Cardiac muscle cell (in vitro differentiated cells and primary cell): ENCODE measurements around the gene DGKG. TPM values are rescaled to one million over a fixed set of nuclear protein-coding genes. Genes with fewer than 3 reads are reported as not detected.

Source experiments
- DNase-seq, 2 donors: peaks; one replicate each; pipeline versions ENCODE4 v3.0.0 to v3.0.0-alpha.2; 2010 to 2017; ENCODE audit warnings: low read depth in 1 of 2, low spot score in 1 of 2
- H3K27ac ChIP-seq: fragments of 200-600 bp; sonication (generic); 2 replicates; pipeline ENCODE4 v1.5.1; 2016
- H3K27me3 ChIP-seq: fragments of 200-600 bp; sonication (generic); 2 replicates; pipeline ENCODE4 v1.6.0; 2016; ENCODE audit warnings: control low read depth
- H3K36me3 ChIP-seq: fragments of 200-600 bp; sonication (generic); 2 replicates; pipeline ENCODE4 v1.5.1; 2016; ENCODE audit warnings: control low read depth
- H3K4me1 ChIP-seq: fragments of 200-600 bp; sonication (generic); 2 replicates; pipeline ENCODE4 v1.8.1; 2017; ENCODE audit warnings: low read depth, mild to moderate bottlenecking, mixed run types
- H3K4me3 ChIP-seq: fragments of 200-600 bp; sonication (generic); 2 replicates; pipeline ENCODE4 v1.5.1; 2016; ENCODE audit warnings: mild to moderate bottlenecking
- H3K9me3 ChIP-seq: fragments of 200-600 bp; sonication (generic); 2 replicates; pipeline ENCODE4 v1.5.1; 2017; ENCODE audit warnings: low read depth, mild to moderate bottlenecking, control low read depth
- polyA plus RNA-seq: library from polyadenylated mRNA; unstranded; fragments of >200 nt; fragmentation: Nextera tagmentation; extraction: Ambion mirVana; gene quantifications from 2 replicates; pipeline ENCODE4 v1.2.1, GENCODE V29; 2016
- total RNA-seq: library from RNA; depleted of rRNA; stranded (reverse); fragments of >200 nt; gene quantifications from 2 replicates; pipeline ENCODE4 v1.2.3, GENCODE V29; 2016
- TF ChIP-seq, protein P1 (sequence below): IDR thresholded peaks from 2 replicates; pipeline ENCODE4 v1.5.1; 2012; ENCODE audit warnings: low read depth, mild to moderate bottlenecking, low read length

DGKG gene
- total and polyA plus RNA-seq, 2 experiments from 2014 or later = 0.15 TPM; not detected in 1

DNA sequence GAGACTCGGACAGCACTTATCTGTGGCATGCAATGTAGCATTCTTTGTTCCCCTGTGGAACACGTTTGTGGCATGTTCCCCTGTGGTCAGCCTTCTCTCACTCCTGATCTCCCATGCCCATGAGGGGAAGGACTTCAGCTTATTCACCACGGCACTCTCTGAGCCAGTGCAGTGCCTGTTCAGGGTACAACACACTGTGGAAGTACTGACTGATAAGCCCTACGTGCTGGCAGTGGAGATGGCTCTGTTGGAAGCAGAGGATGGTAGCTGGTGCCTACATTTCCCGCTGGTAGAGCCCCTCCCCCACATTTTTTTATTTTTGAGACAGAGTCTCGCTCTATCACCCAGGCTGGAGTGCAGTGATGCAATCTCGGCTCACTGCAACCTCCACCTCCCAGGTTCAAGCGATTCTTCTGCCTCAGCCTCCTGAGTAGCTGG is 209.7 kb downstream of the DGKG start:
- Histone ChIP-seq H3K27me3 (no peaks in the 10 kb centered on the region), H3K27ac (no peak overlapping the region), H3K36me3 (no peaks in the 10 kb centered on the region), H3K4me3 (no peak overlapping the region), H3K9me3 (no peaks in the 10 kb centered on the region), H3K4me1 (no peaks in the 10 kb centered on the region)
- no peak for DNase-seq
- TF ChIP-seq, protein P1, sequence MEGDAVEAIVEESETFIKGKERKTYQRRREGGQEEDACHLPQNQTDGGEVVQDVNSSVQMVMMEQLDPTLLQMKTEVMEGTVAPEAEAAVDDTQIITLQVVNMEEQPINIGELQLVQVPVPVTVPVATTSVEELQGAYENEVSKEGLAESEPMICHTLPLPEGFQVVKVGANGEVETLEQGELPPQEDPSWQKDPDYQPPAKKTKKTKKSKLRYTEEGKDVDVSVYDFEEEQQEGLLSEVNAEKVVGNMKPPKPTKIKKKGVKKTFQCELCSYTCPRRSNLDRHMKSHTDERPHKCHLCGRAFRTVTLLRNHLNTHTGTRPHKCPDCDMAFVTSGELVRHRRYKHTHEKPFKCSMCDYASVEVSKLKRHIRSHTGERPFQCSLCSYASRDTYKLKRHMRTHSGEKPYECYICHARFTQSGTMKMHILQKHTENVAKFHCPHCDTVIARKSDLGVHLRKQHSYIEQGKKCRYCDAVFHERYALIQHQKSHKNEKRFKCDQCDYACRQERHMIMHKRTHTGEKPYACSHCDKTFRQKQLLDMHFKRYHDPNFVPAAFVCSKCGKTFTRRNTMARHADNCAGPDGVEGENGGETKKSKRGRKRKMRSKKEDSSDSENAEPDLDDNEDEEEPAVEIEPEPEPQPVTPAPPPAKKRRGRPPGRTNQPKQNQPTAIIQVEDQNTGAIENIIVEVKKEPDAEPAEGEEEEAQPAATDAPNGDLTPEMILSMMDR = no peak

DNA sequence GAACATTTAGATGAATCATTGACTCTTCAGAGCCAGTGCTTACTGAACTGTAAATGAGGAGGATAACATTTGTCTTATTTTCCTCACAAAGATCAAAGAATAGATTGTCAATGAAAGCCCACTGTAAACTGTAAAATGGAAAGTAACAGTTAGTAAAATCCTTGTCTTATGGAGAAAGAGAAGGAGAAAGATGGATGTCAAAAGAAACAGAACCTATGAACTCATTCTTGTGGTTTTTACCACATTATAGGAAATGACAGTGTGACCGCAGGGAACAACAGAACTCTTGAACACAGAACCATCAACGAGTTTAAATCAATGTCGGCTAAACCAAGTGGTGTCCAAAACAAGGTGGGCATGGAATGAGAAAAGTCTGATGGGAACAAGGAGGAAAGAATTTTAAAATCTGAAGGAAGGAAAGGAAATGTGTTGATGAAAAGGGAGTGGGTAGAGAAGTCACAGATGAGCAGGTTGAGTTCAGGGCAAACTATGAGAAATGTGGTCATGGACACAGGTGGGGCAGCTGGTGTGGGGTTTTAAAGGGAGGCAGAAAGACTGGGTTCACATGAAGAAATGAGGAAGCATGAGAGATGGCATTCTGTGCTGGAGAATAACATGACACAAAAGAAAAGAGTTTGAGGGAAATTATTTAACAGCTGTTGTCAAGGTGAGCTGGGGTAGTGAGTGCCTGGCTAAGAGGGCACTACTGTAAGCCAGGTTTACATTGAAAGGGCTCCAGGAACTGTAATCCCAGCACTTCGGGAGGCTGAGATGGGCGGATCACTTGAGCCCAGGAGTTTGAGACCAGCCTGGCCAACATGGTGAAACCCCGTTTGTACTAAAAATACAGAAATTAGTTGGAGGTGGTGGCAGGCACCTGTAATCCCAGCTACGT is 210.7 kb downstream of the DGKG start:
- TF ChIP-seq, protein P1 = no peak
- no peak for DNase-seq
- Histone ChIP-seq H3K9me3 (no peaks in the 10 kb centered on the region), H3K36me3 (no peaks in the 10 kb centered on the region), H3K4me3 (no peak overlapping the region), H3K27ac (no peak overlapping the region), H3K27me3 (no peaks in the 10 kb centered on the region), H3K4me1 (no peaks in the 10 kb centered on the region)

DNA sequence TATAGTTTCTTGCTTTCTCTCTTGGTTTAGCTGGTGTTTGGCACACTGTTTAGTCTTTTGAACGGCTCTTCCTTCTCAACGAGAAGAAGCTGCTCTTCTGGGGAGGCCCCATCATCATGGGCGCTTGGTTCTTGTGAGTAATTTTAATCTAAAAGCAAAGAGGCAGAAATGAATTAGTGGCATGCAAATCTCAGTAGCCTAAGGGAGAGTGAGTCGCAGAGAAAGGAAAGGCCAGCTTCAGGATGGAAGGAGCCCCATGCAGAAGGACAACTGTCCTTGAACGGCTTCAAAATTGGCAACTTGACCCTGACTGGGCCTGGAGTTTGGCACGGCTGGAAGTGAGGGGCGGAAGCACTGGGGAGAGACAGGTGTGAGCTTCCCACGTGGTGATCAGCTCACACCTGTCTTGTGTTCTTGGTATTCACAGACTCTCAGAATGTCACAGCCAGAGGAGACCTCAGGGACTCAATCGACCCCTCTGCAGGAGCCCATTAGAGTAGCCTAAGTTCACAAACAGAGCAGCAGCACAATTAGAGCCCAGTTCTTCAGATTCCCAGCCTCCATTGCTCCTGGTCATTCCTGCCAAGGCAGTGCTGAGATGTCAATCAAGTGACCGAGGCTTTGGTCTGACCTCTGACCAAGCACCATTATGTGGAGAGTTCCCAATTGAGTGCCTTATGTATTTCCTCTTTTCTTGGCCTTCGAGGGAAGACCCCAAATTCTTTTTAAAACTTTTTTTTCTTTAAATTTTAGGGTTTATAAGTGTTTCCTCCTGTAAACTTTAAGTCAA is 211.8 kb downstream of the DGKG start:
- no peak for DNase-seq
- TF ChIP-seq, protein P1 = no peak
- H3K9me3 ChIP-seq = no peaks in the 10 kb centered on the region
- H3K27me3 ChIP-seq = no peaks in the 10 kb centered on the region
- no peak overlapping the region for H3K4me3 ChIP-seq
- H3K36me3 ChIP-seq = no peaks in the 10 kb centered on the region
- no peak overlapping the region for H3K27ac ChIP-seq
- H3K4me1 ChIP-seq = no peaks in the 10 kb centered on the region

DNA sequence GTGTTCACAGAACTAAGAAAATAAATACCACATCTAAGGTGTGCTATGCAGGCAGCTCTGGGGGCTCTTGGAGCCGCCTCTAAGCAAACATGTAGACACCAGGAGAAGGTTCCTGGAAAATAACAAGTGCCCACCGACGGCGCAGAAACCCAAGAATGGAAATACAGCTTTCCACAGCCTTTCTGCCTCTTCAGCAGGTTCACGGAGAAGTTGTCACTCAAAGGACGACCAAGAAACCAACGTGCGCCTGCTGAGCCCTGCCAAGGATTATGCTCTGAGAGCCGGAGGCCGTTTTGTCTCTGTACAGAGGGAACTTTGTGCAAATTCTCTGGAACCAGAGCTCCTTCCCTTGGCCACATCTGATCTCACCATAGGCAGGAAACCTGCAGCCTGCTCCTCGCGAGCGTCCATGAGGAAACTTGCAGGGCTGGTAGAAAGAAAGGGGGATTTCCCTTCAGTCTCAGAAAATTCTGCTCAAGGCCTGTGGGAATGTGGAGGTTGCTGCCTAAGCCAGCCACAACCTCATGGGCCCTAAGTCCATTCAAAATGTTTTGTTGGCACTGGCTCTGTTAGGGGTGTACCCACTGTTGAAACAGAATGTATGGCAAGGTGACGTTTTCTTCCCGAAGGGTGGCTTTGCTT is 212.6 kb downstream of the DGKG start:
- Histone ChIP-seq H3K27me3 (no peaks in the 10 kb centered on the region), H3K9me3 (no peaks in the 10 kb centered on the region), H3K4me1 (no peaks in the 10 kb centered on the region), H3K36me3 (no peaks in the 10 kb centered on the region), H3K27ac (no peak overlapping the region), H3K4me3 (no peak overlapping the region)
- TF ChIP-seq, protein P1 = no peak
- no peak for DNase-seq

DNA sequence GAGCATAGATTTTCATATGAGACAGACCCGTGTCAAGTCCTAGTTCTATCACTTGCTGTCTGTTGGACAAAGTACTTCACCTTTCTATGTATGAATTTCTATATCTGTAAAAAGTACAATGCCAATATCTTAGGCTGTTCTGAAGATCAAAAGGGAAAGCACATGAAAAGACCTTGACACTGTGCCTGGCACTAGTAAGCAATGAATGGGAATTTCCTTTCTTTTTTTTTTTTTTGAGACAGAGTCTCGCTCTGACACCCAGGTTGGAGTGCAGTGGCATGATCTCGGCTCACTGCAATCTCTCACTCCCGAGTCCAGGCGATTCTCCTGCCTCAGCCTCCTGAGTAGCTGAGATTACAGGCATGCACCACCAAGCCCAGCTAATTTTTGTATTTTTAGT is 217.8 kb downstream of the DGKG start:
- DNase-seq = no peak
- no peaks in the 10 kb centered on the region for H3K27me3 ChIP-seq
- no peak overlapping the region for H3K27ac ChIP-seq
- H3K9me3 ChIP-seq = no peaks in the 10 kb centered on the region
- no peak overlapping the region for H3K4me3 ChIP-seq
- H3K4me1 ChIP-seq = peaks cover 18% of the 10 kb centered on the region
- TF ChIP-seq, protein P1 = no peak
- no peaks in the 10 kb centered on the region for H3K36me3 ChIP-seq
